ENCODE results near the gene SLC25A29.

DNA sequence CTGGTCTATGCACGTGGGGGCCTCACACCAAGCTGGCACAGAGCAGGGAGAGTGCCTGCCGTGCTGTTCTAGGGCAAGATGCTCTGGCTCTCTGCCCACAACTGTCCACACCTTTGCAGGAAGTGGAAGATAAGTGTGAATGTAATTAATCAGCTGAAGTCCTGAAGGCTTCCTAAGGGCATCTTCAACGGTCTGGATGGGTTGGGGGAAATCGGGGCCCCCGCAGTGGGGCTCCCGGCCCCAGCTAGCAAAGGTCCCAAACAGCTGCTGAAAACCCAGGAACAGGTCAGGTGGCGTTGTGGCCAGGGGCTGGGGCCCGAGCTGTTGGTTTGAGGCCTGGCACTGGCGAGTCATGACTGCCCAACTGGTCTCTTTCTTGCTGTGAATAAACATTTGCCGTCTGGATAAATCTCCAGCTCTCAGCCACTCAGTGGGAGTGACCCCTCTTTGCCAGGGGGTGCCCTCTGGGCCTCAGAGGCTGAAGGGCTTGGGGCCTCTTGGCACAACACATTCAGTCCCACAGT is 6.7 kb upstream of the SLC25A29 start:
- TF ChIP-seq, protein P1, sequence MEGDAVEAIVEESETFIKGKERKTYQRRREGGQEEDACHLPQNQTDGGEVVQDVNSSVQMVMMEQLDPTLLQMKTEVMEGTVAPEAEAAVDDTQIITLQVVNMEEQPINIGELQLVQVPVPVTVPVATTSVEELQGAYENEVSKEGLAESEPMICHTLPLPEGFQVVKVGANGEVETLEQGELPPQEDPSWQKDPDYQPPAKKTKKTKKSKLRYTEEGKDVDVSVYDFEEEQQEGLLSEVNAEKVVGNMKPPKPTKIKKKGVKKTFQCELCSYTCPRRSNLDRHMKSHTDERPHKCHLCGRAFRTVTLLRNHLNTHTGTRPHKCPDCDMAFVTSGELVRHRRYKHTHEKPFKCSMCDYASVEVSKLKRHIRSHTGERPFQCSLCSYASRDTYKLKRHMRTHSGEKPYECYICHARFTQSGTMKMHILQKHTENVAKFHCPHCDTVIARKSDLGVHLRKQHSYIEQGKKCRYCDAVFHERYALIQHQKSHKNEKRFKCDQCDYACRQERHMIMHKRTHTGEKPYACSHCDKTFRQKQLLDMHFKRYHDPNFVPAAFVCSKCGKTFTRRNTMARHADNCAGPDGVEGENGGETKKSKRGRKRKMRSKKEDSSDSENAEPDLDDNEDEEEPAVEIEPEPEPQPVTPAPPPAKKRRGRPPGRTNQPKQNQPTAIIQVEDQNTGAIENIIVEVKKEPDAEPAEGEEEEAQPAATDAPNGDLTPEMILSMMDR (IDR thresholded peaks at IDR 0.05): no peak
- no peak for TF ChIP-seq EP300 (IDR thresholded peaks at IDR 0.05)

Measured in sigmoid colon (tissue), 4 donors.